DMS53 treated with DMSO at 0.1 percent for 48 hours (cell line): ENCODE results near the gene TSHR.
A peak's percentile ranks its signal among the peaks of the same experiment; 100 is the strongest.
"Not testable (repeated sequence)": the region's sequence is repeated elsewhere in the genome, so short reads cannot be mapped to it uniquely, and the experiment has no call there.

Source experiments
- DNase-seq: peaks from one replicate; lab custom pipeline; 2025; ENCODE audit not compliant: unreplicated experiment; lab: John Stamatoyannopoulos, UW

TSHR gene

DNA sequence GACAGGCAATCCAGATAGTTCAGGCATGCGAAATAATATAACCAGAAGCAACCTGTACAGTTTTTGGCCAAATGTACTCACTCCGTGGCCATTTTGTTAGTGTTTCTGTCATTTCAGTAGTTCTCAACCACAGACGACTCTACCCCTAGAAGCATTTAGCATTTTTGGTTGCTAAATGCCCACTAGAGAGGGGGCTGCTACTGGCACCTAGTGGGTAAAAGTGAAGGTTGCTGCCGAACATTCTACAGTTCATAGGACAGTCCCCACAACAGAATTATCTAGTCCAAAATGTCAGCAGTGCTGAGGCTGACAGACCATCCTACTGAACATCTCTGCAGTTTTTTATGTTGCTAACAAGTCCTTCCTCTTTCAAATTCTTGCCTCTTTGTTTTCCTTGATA, 107.4 kb downstream of the TSHR start:
- DNase-seq: peak; percentile 15

DNA sequence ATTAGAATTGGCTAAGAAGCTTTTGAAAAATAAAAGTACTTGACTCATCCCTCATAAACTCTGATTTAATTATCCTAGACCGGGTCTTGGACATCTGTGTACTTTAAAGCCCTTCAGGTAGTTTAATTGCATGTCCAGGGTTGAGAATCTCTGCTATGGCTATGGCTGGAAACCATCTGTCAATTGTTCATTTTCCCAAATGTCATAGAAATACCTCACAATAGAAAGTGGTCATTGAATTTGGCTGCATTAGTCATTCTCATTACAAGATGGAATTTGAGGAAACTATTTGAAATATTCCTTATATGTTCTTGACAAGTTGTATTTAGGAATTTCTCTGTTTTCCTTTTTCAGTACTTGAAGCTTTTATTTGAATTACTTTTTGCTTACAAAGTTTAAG, 111.3 kb downstream of the TSHR start:
- DNase-seq: no peak

DNA sequence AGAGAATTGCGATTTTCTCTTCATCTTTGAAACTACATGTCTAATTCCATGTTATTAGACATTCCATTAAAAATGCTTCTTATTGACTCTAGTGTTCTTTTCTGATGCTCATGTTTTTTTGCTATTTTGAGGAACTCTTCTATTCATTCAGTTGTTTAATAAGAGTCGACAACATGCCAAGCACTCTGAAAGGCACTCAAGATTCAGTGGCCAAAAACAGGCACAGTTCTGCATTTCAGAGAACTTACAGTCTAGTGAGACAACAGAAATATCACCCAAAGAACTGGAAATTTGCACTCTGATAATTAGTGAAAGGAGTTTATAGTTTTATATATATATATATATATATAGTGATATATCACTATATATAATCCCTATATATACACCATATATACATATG, 111.7 kb downstream of the TSHR start:
- no peak for DNase-seq

DNA sequence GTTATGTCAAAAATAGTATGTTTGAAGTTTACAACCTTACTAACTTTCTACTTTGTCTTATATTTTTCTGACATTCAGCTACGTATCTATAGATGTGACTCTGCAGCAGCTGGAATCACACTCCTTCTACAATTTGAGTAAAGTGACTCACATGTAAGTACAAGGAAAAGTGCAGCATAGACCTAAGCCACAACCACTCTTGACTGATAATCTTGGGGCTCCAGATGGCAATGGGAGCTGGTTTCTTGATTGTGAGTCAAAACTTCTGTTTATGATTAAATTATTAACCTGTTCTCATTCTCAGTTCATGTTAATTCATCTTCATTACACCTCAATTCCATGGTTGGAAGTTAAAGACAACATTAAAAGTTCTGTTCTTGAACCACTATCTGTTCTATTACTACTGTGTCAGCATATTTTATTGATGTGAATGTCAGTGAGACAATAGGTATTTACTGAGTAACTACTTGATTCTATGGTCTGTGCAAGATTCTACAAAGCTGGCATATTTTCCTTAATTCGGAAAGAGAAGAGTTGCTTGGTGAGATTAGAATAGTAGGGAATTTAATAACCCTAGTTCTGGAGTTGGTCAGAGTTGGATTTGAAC, 112.9 kb downstream of the TSHR start:
- no peak for DNase-seq

DNA sequence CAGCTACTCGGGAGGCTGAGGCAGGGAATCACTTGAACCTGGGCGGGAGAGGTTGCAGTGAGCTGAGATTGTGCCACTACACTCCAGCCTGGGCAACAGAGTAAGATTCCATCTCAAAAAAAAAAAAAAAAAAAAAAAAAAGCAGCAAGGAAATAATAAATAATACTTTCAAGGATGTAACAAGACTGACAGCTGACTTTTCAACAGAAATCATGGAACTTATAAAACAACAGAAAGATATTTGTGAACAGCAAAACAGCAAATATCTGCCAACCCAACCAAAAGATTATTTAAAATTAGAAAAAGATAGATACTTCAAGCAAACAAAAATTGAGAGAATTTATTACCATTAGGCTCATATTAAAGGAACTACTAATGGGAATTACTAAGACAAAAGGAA, 115.1 kb downstream of the TSHR start:
- no peak for DNase-seq

DNA sequence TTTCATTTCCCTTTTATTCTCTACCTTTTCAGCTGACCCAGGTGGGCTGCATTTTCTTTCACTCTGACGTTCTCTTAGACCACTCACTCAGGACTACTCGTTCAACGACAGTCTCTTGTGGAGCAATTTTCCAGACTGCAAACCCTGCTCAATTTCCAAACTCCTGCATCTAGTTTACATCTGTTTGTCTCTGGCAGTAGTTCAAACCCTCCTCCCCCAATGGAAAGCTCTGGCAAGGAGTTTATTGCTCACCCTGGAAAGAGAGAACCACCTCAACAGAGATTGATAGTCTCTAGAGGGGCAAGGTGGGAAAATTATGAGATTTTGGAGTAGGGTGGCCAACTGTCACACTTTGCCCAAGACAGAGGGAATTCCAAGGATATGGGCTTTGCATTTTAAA, 130.2 kb downstream of the TSHR start:
- no peak for DNase-seq

DNA sequence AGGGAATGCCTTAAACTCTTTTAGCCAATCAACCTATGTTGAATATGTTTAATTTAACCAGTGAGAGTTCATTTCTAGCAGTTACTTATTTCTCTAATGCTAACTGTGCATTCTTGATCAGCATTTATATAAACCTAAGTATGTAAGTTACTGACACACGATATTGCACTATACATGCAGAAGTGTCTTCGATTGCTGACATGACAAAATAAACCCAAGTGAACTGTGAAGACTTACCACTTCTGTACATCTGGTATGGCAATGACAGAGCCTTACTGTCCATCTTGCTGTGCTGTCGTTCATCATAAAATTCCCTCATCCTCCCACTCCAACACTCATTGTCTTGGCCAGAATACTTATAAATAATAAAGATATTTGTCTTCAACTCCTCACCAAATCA, 131.8 kb downstream of the TSHR start:
- DNase-seq: no peak

DNA sequence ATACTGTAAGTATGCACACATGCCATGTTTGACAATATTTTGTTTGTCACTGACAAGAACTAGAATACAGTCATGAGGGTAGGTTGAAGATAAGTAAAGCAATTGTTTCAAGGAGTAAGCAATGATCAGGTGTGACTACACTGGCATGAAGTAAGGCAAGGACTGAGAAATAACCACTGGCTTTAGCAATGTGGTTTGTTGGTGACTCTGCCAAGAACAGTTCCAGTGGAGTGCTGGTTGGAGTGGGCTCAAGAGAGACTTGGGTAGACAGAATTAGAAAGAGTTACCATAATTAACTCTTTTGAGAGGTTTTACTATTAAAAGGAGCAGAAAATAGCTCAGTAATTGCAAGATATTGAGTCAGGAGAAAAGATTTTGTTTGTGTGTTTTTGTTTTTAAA, 135.7 kb downstream of the TSHR start:
- DNase-seq: no peak

DNA sequence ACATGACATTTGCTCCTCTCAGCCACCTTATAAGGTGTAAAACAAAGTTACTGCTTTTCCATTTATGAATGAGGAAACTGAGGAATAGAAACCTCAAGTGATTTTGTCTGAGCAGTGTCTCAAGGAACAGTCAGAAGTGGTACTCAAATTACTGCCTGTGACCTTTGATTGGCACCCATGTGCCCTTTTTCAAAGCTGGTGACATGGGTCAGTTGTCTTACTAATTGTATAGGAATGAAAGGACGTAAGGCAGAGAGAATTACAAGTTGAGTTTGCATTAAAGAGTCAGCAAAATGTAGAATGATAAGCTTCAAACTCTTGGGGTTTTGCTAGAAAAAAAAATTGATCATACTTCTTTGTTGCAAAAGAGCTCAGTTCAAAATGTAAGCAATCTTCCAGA, 136.2 kb downstream of the TSHR start:
- DNase-seq: no peak

DNA sequence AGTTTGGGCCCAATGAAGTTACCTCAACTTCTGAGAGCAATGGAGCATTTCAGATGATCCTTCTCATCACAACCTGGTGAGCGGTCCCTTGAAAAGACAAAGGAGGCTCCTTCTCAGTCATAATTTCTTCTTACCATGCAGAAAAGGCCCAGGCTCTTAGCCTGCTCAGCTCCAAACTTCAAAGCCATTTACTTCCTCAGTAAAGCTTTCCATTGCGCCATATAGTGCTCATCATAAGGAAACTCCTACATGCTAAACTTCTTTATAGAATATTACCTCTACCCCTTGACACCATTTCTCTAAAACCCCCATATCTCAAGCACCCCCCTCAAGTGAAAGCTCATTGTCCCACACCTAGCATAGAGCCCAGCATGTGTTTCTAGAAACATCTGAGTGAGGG, 138.2 kb downstream of the TSHR start:
- DNase-seq: no peak

DNA sequence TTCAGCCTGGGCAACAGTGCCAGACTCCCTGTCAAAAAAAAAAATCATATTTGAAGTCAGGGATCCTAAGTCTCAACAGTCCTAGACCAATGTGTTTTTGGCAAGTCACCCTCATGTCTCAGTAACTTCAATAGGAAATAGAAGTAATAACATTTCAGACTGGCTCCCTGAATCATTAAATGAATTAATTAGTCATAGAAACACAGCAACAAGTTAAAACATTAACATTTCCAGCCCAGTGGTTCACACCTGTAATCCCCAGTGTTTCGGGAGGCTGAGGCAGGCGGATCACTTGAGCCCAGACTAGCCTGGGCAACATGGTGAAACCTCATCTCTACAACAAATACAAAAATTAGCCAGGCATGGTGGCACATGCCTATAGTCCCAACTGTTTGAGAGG, 140.1 kb downstream of the TSHR start:
- no peak for DNase-seq

DNA sequence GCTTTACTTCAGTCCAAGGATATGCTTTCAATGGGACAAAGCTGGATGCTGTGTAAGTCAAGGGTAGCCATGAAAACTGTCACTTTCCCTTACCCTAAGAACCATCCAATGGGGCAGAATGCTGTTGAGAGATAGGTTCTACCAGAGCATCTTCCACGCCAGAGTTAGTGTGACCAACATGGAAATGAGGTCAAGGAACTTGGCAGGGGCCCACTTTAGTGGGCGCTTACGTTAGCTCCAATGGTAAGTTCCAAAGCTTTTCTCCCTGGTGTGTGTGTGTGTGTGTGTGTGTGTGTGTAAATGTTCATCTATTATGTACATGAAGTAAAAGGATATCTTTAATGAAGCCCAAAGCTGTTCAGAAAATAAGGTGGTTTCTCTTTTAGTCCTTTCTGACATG, 141.2 kb downstream of the TSHR start:
- no peak for DNase-seq

DNA sequence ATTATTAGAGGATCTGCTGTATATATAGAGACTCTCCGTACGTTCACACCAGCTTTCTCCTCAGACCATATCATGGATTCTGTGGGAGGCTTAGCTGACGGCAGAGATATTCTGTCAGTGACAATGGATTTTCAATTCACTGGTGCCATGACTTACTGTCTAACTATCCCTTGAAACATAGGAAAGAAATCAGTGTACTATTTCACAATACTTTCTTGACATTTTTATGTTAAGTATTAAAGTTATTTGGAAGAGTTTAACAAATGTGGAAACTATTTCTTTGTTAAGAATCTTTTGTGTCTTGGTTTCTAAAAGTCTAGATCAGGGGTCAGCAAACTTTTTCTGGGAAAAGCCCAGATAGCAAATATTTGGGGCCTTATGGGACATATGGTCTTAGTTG, 146.8 kb downstream of the TSHR start:
- DNase-seq: no peak

DNA sequence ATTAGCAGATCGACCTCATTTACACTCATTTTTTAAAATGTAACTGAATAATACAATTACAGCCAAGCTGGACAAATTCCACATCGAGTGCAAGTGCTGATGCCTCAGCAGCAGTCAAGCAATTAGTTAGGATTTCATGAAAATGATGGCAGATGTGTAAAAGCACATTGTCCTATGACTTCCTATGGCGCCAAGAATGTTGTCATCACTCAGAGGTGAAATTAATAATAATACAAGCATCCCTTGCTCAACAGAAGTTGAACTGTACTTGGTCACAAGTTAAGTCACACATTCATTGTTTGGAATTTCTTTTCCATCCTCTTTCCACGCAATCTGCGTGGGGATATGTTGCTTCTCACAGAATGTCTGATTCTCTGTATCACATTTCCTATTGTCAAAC, 148.0 kb downstream of the TSHR start:
- no peak for DNase-seq

DNA sequence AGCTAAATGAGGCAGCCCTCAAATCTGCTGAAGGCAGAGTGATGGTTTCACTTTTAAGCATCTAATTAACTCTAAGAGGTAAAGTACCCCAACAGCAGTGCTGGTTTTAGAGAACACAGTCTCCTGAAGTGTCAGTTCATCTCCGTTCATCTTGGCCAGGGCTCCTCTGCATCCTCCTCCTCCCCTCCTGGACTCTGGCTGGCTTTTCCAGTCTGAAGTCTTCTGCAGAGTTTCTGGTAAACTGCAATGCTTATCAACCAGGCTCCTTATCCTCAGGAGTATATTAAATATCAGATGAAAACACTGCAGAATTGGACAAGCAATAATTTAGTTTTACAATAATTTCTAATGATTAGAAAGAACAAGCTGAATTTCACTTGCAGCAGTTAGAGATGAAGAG, 150.0 kb downstream of the TSHR start:
- DNase-seq: no peak

DNA sequence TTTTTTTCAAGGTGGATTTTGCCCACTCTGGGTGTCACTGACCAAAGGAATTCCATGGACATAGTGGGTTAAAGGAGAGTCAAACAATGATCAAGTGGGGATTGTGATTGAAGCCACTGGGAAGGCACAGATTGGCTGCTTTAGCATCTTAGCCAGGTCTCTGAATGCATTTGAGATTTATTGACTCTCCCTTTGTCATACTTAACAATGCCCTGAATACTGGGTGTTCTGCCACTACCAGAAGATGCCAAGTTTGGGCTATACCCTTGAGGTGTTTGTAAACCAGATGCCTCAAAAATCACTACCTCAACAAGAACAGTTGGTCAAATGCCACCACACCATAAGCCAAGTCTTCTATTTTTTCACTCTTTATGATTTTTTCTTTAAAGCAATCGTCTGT, 150.5 kb downstream of the TSHR start:
- no peak for DNase-seq

DNA sequence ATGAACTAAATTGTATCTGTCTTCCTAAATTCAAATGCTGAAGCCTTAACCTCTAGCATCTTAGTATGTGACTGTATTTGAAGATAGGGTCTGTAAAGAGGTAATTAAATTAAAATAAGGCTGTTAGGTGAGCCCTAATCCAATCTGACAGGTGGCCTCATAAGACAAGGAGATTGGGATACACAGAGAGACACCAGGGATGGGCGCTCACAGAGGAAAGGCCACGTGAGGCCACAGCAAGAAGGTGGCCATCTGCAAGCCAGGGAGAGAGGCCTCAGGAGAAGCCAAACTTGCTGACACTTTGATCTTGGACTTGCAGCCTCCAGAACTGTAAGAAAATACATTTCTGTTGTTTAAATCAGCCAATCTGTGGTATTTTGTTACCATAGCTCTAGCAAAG, 154.8 kb downstream of the TSHR start:
- no peak for DNase-seq

DNA sequence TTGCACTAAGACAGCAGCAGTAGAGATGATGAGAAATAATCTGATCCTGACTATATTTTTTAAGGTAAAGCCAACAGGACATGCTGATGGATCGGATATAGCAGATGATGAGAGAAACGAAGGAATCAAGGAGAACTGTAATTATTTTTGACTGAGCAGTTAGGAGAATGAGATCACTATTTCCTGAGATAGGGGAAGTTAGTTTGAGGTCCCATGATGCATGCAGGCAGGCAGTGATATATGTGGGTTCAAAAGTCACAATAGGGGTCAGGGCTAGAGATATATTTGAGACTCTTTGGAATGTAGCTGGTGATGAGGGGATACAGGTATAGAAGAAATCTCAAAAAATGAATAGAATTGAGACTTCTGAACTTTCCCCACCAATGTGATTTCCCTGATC, 157.8 kb downstream of the TSHR start:
- DNase-seq: no peak

DNA sequence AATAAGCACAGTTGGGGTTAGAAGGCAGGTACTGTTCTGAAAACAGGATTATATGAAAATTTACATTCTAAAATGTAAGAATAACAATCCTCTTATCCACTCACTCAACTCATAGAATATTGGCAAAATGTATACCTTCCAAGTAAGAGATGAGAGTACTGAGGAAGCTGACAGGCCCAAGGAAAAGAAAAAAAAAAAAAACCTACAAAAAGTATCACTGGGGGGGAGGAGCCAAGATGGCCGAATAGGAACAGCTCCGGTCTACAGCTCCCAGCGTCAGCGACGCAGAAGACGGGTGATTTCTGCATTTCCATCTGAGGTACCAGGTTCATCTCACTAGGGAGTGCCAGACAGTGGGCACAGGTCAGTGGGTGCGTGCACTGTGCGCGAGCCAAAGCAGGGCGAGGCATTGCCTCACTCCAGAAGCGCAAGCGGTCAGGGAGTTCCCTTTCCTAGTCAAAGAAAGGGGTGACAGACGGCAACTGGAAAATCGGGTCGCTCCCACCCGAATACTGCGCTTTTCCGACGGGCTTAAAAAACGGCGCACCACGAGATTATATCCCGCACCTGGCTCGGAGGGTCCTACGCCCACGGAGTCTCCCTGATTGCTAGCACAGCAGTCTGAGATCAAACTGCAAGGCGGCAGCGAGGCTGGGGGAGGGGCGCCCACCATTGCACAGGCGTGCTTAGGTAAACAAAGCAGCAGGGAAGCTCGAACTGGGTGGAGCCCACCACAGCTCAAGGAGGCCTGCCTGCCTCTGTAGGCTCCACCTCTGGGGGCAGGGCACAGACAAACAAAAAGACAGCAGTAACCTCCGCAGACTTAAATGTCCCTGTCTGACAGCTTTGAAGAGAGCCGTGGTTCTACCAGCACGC, 158.8 kb downstream of the TSHR start:
- not testable (repeated sequence) for DNase-seq

DNA sequence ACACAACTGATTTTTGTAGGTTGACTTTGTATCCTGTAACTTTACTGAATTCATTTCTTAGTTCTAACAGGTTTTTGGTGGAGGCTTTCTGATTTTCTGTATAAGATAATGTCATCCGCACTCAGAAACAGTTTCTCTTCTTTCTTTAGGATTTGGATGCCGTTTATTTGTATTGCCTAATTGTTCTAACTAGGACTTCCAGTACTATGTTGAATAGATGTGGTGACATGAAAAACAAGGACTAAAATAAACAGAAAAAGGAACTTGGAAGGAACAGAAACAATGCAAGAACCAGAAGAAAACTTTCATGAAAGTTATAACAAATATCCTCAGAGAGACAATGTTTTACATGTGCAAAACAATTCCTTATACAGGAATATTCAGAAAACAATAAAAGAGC, 165.1 kb downstream of the TSHR start:
- no peak for DNase-seq

DNA sequence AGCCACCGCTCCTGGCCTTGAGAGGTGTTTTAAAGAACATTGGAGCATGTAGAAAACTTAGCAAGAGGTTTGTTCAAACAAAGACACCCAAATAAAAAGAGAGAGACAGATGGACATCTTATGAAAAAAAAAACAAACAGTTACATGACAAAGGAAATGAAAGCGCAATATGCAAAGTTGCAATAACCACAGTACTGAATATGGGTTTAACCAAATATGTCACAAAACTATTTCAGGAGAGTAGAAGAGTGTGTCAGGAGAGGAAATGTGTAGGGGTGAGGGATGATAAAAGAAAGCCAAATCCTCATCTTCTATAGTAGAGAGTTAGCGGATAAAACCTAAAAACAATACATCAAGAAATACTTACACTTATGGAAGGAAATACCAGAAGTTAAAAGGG, 166.9 kb downstream of the TSHR start:
- DNase-seq: no peak

DNA sequence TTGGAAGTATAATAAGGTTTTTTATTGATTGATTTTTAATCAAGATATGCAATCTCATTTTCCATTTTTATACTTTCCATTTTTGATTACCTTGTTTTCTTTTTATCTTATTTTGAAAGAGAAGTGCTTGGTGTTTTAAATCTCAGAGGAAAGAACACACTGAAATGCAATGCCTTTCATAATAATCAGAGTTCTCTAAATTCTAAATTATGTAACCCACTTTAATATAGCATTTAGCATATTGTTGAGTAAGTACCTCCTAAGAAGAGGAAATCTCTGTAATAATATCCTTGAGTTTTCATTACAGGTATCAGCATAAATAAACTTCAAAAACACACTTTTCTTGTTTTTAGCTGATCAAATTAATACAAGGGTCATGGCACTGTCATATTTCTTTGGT, 168.4 kb downstream of the TSHR start:
- no peak for DNase-seq

DNA sequence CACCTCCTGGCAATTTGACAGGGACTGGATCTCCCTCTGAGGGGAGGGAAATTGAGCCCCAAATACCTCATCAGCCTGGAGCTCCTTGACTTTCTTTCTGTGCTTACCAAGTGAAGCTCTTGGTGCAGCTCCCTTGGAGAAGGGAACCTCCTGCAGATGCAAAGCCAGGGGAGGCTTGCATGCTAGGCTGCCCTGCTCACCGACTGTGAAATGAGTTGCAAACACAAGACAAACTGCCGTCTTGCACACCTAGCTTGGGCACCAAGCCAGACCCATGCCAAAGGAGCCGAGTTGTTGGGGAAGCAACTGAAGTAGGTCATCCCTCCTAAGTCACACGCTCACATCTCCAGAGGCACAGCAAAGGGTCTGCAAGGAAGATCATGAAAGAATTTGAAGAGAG, 170.1 kb downstream of the TSHR start:
- no peak for DNase-seq
